GM12878 (cell line): ENCODE results near the gene CCL22. TPM values are rescaled to one million over a fixed set of nuclear protein-coding genes. Genes with fewer than 3 reads are reported as not detected.
A peak's percentile ranks its signal among the peaks of the same experiment; 100 is the strongest.

ENCODE experiments used
- BCLAF1 ChIP-seq: fragments of 450-650 bp; IDR thresholded peaks from 2 replicates; pipeline ENCODE4 v1.6.1; 2017; ENCODE audit warnings: antibody characterized with exemption, mild to moderate bottlenecking, moderate library complexity
- CHD2 ChIP-seq: IDR thresholded peaks from 2 replicates; pipeline ENCODE4 v1.6.1; 2011; ENCODE audit warnings: low read depth, low read length, improper control_type of control experiment, borderline replicate concordance
- EED ChIP-seq: sonication (generic); IDR thresholded peaks from 2 replicates; pipeline ENCODE4 v1.6.1; 2016; ENCODE audit warnings: antibody characterized with exemption, low read depth
- EGR1 ChIP-seq, 2 experiments: IDR thresholded peaks; 1 replicate in 1 of 2; 2 replicates in 1 of 2; pipeline ENCODE4 v1.6.1; 2011 to 2012; ENCODE audit warnings: low read depth in 2 of 2, low read length in 2 of 2, borderline replicate concordance in 1 of 2, mild to moderate bottlenecking in 1 of 2, moderate library complexity in 1 of 2
- ELK1 ChIP-seq: IDR thresholded peaks from 2 replicates; pipeline ENCODE4 v1.6.1; 2012; ENCODE audit warnings: low read depth, low read length, improper control_type of control experiment
- EP300 ChIP-seq, 2 experiments: fragments of 150-350 bp in 1 of 2; IDR thresholded peaks; 2 replicates each; pipeline ENCODE4 v1.6.1; 2011 to 2012; ENCODE audit warnings: low read depth in 2 of 2, low read length in 2 of 2, borderline replicate concordance in 1 of 2, improper control_type of control experiment in 1 of 2, inconsistent platforms in 1 of 2; ENCODE audit not compliant: control insufficient read depth in 1 of 2
- EZH2 ChIP-seq: IDR thresholded peaks from 2 replicates; pipeline ENCODE4 v1.6.1; 2012; ENCODE audit warnings: low read depth, mild to moderate bottlenecking, control low read depth, inconsistent platforms, low read length, borderline replicate concordance; ENCODE audit not compliant: control insufficient read depth
- FOS ChIP-seq: IDR thresholded peaks from 3 replicates; pipeline ENCODE4 v1.6.1; 2011; ENCODE audit warnings: borderline replicate concordance; ENCODE audit not compliant: insufficient read length; ENCODE audit errors: extremely low read depth
- HCFC1 ChIP-seq: fragments of 150-350 bp; IDR thresholded peaks from 2 replicates; pipeline ENCODE4 v1.6.1; 2014; ENCODE audit warnings: low read length
- IKZF1 ChIP-seq: fragments of 450-650 bp; conservative IDR thresholded peaks from 2 replicates; pipeline ENCODE4 v1.6.1; 2017; ENCODE audit warnings: antibody characterized with exemption, mild to moderate bottlenecking
- IKZF2 ChIP-seq, 2 experiments: fragments of 450-650 bp; IDR thresholded peaks; 2 replicates each; pipeline ENCODE4 v1.6.1; 2017; ENCODE audit warnings: mild to moderate bottlenecking in 2 of 2, moderate library complexity in 2 of 2
- MTA3 ChIP-seq: IDR thresholded peaks from 2 replicates; pipeline ENCODE4 v1.6.1; 2012; ENCODE audit warnings: low read length, inconsistent platforms, borderline replicate concordance
- MYC ChIP-seq: IDR thresholded peaks from 2 replicates; pipeline ENCODE4 v1.6.1; 2011; ENCODE audit warnings: mild to moderate bottlenecking, low read length, moderate library complexity, inconsistent platforms; ENCODE audit not compliant: insufficient read depth, insufficient replicate concordance, insufficient read length, severe bottlenecking
- NR2C1 ChIP-seq: fragments of 450-650 bp; IDR thresholded peaks from 2 replicates; pipeline ENCODE4 v1.6.1; 2017; ENCODE audit warnings: antibody characterized with exemption, mild to moderate bottlenecking, moderate library complexity
- PKNOX1 ChIP-seq: fragments of 450-650 bp; IDR thresholded peaks from 2 replicates; pipeline ENCODE4 v1.6.1; 2016; ENCODE audit warnings: mild to moderate bottlenecking
- RAD21 ChIP-seq: IDR thresholded peaks from 2 replicates; pipeline ENCODE4 v1.6.1; 2011; ENCODE audit warnings: mild to moderate bottlenecking, low read depth, low read length, moderate library complexity; ENCODE audit not compliant: insufficient read depth
- RELB ChIP-seq: fragments of 450-650 bp; IDR thresholded peaks from 2 replicates; pipeline ENCODE4 v1.6.1; 2017; ENCODE audit warnings: low read depth, mild to moderate bottlenecking, moderate library complexity
- RUNX3 ChIP-seq: IDR thresholded peaks from 2 replicates; pipeline ENCODE4 v1.6.1; 2012; ENCODE audit warnings: low read length, inconsistent platforms
- SUPT20H ChIP-seq: IDR thresholded peaks from 2 replicates; pipeline ENCODE4 v1.6.1; 2011; ENCODE audit warnings: low read depth, mild to moderate bottlenecking, low read length, moderate library complexity, borderline replicate concordance; ENCODE audit not compliant: control insufficient read depth
- TCF3 ChIP-seq: IDR thresholded peaks from 2 replicates; pipeline ENCODE4 v1.6.1; 2012; ENCODE audit warnings: low read depth, mild to moderate bottlenecking, low read length, borderline replicate concordance; ENCODE audit not compliant: insufficient read depth
- YY1 ChIP-seq: IDR thresholded peaks from 2 replicates; pipeline ENCODE4 v1.6.1; 2011; ENCODE audit warnings: low read depth, mild to moderate bottlenecking, low read length
- ZNF274 ChIP-seq: IDR thresholded peaks from one replicate; pipeline ENCODE4 v1.8.0; 2011; ENCODE audit not compliant: insufficient read length, insufficient read depth
- polyA plus RNA-seq, 11 experiments: library from polyadenylated mRNA; depleted of rRNA in 4 of 11; unstranded in 6 of 11; stranded (reverse) in 5 of 11; fragments of >200 nt; fragmentation: Nextera tagmentation in 4 of 11; fragmentation: Illumina TruSeq in 1 of 11; extraction: Ambion mirVana in 4 of 11; extraction: Trizol in 1 of 11; gene quantifications; 1 replicate in 1 of 11; 2 replicates in 10 of 11; pipeline versions ENCODE4 v1.2.1 to v1.2.3, GENCODE V29; 2011 to 2016; ENCODE audit warnings: inconsistent platforms in 2 of 11, missing spikeins in 2 of 11, low read depth in 1 of 11
- total RNA-seq, 4 experiments: library from RNA; depleted of rRNA in 3 of 4; stranded (reverse); fragments of >200 nt in 3 of 4; fragmentation: Illumina TruSeq in 1 of 4; extraction: Trizol in 1 of 4; gene quantifications; 2 replicates each; pipeline versions ENCODE4 v1.2.1 to v1.2.3, GENCODE V29; 2013 to 2021

The CCL22 gene
- total and polyA plus RNA-seq, 10 of the 15 experiments (the other 5 are each of a cell fraction or from before 2014, with no cell fraction given) = 38.0 to 704 (median 349) TPM

GRCh38 chr16:57372372-57373116, 14.0 kb downstream of the CCL22 start, which contains the start of gene CX3CL1 (continued):
- TF ChIP-seq EP300 (IDR thresholded peaks at IDR 0.05; ENCODE audit: borderline replicate concordance in 1 of 2, control insufficient read depth in 1 of 2, low read depth in 2 of 2, low read length in 2 of 2) = 0 out of 4 replicates have a peak, but pooled peaks of 1 of the 2 experiments have one; percentile 22
- peak in 1 of 2 experiments; percentile 38; a peak in 2 of 4 replicates for TF ChIP-seq IKZF2 (IDR thresholded peaks at IDR 0.05)
- TF ChIP-seq MTA3 = no peak
- no peak for TF ChIP-seq NR2C1
- TF ChIP-seq CHD2 = 0 out of 2 replicates have a peak, but pooled peaks have one; percentile 8
- TF ChIP-seq FOS = no peak
- TF ChIP-seq ZNF274 = no peak
- no peak for TF ChIP-seq ELK1
- TF ChIP-seq RUNX3 = no peak; the same call in 1 of the 2 replicates
- no peak for TF ChIP-seq HCFC1
- no peak for TF ChIP-seq MYC
- no peak for TF ChIP-seq SUPT20H
- TF ChIP-seq RELB = 0 out of 2 replicates have a peak, but pooled peaks have one; percentile 5
- 0 out of 2 replicates have a peak, but pooled peaks have one; percentile 18 for TF ChIP-seq EED
- TF ChIP-seq TCF3 = no peak
- TF ChIP-seq YY1 = no peak
- peak; percentile 53 for TF ChIP-seq IKZF1
- TF ChIP-seq EGR1 (IDR thresholded peaks at IDR 0.05; ENCODE audit: borderline replicate concordance in 1 of 2, low read depth in 2 of 2, low read length in 2 of 2) = no peak
- no peak for TF ChIP-seq RAD21
- TF ChIP-seq EZH2 = no peak
- no peak for TF ChIP-seq PKNOX1
- no peak for TF ChIP-seq BCLAF1
